DMS79 treated with DMSO at 0.1 percent for 48 hours (cell line): ENCODE measurements around the gene KRTAP3-3.
"Not testable (repeated sequence)": the region's sequence is repeated elsewhere in the genome, so short reads cannot be mapped to it uniquely, and the experiment has no call there.

Experiments
- DNase-seq: peaks from one replicate; lab custom pipeline; 2025; lab: John Stamatoyannopoulos, UW

KRTAP3-3 gene

DNA sequence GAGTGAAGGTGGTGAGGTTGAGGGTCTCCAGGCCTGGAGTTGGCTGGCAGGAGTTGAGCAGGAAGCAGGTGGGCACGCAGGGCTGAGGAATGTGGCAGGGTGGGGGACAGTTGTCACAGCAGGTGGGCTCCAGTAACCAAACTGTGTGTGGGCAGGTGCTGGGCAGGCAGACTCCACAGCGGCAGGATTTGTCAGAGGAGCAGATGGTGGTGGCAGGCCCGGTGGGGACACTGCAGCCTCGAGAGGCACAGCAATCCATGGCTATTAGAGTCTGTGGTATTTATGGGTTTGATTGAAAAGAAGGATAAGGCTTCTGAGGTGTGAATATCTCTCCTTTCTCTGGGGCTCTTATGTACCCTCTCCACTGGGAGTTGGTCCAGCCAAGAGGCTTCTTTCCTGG is at the start of gene KRTAP3-3:
Gene KRTAP3-3, minus strand, starts transcription at position 326 of the 400 bp plus-strand sequence. Its CDS starts 67 bp downstream, at position 259.
- no peak for DNase-seq

DNA sequence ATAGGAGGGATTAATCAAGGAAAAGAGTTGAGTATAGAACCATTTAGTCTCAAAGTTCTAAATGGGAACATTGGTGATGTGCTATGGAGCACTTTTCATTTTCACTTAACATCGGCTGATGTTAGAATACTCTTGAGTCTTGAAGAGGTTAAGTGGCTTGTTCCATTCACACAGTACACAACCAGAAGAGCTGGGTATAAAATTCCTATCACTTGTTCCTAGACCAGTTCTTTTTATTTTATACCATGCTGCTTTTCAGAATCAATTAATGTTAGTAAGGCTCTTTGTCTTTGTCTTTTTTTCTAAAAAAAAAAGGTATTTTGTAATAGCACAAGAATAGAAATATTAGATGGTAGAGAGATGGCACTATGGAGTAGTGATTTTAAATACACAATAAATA is 49.0 kb upstream of the KRTAP3-3 start:
- DNase-seq = no peak

DNA sequence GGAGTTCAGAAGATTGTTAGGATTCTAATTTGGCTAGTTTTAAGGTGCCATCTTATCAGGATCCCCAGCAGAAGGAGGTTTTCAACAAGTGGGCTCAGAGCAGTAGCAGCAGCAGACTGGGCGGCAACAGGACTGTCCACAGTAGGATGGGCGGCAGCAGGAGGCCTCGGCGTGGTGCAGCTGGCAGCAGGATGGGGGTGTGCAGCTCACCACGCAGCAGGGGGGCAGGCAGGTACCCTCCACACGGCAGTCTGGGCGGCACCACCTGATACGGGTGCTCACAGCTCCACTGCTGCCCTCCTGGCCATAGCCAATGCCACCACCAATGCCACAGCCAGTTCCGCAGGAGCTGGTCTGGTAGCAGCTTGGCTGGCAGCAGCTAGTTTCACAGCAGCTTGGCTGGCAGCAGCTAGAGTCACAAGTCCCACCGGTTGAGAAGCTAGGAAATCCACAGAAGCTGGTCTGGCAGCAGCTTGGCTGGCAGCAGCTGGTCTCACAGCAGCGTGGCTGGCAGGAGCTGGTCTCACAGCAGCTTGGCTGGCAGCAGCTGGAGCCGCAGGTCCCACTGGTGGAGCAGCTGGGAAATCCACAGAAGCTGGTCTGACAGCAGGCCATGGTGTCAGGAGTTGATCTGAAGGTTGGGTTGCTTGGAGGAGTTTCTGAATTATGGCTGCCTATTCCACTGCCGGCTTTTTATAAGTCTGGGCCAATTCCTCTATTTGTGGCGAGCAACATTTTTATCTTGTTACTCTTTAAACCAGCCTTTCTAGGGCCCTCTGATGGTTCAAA is 47.0 kb upstream of the KRTAP3-3 start, which contains the start of gene KRTAP1-1:
Gene KRTAP1-1, minus strand, starts transcription at position 668 of the 789 bp plus-strand sequence. Its CDS starts 53 bp downstream, at position 615.
- DNase-seq = not testable (repeated sequence)

DNA sequence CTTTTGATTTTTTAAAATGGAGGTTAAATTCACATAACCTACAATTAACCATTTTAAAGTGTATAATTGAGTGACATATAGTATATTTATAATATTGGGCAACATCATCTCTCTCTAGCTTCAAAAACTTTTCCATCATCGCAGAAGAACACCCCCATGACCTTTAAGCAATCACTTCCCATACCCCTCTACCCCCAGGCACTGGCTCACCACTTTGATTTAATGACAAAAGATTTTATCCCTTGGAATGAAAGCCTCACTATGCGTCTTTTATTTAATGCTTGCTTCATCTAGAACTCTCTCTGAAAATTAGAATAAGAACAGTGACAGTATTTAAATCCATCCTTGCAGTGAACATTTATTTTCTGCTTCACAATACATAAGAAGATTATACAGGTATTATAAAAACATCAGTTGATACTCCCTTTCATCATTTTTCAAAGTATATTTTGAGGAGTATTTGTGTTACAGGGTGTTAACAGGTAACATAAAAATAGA is 43.9 kb upstream of the KRTAP3-3 start:
- DNase-seq = no peak

DNA sequence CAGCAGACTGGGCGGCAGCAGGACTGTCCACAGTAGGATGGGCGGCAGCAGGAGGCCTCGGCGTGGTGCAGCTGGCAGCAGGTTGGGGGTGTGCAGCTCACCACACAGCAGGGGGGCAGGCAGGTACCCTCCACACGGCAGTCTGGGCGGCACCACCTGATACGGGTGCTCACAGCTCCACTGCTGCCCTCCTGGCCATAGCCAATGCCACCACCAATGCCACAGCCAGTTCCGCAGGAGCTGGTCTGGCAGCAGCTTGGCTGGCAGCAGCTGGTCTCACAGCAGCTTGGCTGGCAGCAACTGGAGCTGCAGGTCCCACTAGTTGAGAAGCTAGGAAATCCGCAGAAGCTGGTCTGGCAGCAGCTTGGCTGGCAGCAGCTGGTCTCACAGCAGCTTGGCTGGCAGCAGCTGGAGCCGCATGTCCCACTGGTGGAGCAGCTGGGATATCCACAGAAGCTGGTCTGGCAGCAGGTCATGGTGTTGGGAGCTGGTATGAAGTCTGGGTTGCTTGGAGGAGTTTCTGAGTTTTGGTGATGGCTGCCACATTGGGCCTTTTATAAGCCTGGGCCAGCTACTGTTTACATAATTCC is 40.5 kb upstream of the KRTAP3-3 start, which contains the start of gene KRTAP1-3:
Gene KRTAP1-3, minus strand, starts transcription at position 529 of the 590 bp plus-strand sequence. Its CDS starts 53 bp downstream, at position 476.
- DNase-seq = not testable (repeated sequence)

DNA sequence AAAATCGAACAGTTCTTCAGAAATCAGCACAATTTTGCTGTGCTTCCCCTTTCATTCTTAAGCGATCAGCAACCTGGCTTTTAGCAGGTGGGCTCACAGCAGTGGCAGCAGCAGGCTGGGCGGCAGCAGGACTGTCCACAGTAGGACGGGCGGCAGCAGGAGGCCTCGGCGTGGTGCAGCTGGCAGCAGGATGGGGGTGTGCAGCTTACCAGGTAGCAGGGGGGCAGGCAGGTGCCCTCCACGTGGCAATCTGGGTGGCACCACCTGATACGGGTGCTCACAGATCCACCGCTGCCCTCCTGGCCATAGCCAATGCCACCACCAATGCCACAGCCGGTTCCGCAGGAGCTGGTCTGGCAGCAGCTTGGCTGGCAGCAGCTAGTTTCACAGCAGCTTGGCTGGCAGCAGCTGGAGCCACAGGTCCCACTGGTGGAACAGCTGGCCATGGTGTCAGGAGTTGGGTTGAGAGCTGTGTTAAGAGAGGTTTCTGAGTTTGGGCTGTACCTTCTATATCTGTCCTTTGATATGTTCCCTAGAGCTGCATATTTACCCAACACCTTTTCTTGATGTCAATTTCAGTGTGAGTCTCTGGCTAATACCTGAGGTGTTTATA is 35.8 kb upstream of the KRTAP3-3 start, which contains the start of gene KRTAP1-4:
Gene KRTAP1-4, minus strand, starts transcription at position 563 of the 613 bp plus-strand sequence. Its CDS starts 117 bp downstream, at position 446.
- no peak for DNase-seq

DNA sequence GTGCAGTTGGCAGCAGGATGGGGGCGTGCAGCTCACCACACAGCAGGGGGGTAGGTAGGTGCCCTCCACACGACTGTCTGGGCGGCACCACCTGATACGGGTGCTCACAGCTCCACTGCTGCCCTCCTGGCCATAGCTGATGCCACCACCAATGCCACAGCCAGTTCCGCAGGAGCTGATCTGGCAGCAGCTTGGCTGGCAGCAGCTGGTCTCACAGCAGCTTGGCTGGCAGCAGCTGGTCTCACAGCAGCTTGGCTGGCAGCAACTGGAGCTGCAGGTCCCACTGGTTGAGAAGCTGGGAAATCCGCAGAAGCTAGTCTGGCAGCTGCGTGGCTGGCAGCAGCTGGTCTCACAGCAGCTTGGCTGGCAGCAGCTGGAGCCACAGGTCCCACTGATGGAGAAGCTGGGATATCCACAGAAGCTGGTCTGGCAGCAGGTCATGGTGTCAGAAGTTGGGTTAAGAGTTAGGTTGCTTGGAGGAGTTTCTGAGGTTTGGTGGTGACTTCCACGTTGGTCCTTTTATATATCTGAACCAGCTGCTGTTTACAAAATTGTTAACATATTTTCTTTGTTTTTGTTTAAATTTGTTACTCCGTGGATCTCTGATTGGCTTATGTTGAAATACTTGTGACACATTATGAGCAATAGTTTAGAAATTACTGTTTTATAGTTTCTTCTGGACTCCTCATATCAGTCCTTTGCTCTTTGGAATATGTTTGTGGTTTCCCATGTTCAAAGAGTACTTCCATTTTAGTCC is 32.9 kb upstream of the KRTAP3-3 start, which contains the start of gene KRTAP1-5:
Gene KRTAP1-5, minus strand, starts transcription at position 494 of the 757 bp plus-strand sequence. Its CDS starts 53 bp downstream, at position 441.
- no peak for DNase-seq

DNA sequence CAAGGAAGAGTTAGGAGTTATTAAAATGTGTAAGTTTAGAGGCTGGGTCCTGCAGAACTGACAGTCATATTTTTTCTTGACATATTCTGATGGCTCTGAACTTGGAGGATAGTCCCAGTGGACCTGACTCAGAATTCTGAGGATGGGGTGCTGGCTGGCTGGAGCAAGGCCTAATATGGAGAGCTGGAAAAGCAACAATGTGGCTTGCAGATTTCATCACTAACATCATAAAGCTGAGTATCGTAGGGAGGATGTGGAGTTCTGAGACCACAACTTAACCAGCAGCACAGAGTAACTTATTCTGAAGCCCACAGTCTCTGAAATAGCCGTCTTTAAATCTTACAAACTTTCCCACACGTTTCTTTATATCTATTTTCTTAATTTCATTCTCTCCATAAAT is 30.7 kb upstream of the KRTAP3-3 start:
- no peak for DNase-seq

DNA sequence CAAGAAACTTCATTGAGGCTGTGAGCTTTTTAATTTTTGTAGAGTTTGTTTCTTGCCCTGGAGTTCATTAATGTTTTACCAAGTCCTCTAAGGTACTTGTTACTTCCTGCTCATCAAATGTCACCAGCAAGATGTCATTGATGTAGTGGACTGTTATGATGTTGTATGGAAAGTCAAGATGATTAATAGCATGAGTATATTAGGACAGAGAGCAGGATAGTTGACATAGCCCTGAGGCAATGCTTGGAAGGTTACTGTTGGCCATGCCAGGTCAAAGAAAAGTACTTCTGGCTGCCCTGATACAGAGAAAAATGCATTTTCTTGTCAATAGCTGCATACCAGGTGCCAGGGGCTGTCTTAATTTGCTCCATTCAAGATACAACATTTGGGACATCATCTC is 26.4 kb upstream of the KRTAP3-3 start:
- DNase-seq = no peak

DNA sequence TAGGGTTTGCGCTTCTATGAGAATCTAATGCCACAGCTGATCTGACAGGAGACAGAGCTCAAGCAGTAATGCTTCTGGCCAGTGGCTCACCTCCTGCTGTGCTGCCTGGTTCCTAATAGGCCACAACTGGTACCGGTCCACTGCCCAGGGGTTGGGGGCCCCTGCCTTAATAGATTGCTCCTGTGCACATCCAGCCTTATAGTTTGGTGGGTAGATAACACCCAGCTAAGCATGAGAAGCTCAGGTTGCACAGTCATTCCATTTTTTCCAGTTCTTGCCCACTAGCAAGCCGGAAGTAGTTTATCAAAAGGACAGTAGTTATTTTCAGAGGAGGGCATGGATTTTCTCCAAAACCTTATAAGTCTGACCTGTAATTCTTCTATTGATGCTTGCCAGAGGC is 25.5 kb upstream of the KRTAP3-3 start:
- no peak for DNase-seq

DNA sequence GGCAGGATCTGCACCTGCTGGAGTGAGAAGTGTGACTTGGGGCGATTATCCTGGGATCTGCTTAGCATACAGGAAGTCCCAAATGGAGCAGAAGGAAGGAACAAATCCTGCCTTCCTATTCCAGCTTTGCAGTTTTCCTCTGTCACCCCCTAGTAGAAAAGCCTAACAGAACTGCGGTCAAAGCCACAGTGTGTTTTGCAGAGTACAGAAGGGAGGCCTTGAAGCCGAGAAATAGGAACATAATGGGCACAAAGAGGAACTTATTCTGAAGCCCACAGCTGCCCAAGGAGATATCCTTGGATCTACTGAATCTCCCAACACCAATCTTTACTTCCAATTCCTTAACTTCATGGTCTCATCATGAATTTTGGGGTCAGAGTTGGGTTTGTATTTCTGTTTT is 24.6 kb upstream of the KRTAP3-3 start:
- DNase-seq = no peak

DNA sequence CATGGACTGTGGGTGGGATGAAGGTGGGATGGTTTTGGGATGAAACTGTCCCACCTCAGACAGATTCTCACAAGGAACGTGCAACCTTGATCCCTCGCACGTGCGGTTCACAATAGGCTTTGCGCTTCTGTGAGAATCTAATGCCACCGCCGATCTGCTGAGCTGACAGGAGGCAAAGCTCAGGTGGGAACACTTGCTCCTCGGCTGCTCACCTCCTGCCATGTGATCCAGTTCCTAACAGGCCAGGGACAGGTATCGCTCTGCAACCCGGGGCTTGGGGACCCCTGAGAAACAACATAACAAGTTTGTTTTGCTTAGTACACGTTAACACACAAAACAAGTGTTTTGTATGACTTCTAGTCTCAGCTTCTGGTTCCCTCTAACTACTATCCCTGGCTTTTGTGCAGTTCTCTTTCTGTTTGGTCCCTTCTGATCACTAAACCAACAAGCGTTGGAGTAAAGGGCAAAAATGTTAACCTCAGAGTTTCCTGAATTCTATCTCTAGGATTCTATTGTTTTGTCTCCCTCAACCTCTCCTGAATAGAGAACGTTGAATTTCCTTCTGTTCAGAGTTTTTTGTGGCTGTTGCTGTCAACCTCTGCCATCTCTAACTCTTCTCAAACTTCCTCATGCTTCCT is 22.7 kb upstream of the KRTAP3-3 start:
- no peak for DNase-seq

DNA sequence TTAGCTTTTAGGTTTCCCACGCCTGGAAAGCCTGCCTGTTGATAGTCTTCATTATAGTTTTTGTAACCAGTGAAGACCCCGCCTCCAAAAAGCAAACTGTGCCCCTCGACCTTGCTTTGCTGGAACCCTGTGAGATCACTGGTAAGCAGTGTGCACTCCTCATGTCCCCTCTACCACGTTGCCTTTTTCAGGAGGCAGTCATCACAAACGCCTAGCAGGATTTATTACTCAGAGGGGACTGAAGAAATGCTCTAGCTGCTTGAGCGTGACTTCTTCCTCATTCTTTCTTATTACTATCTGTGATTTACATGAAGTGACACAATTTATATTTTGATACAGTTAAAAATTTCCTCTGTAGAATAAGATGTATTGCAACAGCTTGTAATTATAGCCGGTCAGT is 21.5 kb upstream of the KRTAP3-3 start:
- no peak for DNase-seq

DNA sequence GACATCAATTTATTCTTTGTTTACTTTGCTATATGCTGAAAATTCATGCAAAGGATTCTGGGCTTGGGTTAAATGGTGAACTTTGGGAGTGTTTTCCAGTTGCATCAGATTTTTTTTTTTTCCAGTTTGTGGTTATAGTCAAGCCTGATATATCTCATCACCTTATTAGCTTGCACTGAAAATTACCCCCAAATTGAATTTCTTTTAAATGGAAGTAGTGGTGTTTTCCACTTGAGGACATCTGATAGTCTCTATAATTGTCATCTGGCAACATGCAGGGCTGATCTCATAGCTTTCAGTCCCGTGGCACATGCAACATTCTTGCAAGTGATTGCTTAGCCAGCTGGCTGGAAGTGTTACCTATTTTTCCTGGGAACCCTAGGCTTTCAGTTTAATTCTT is 19.6 kb upstream of the KRTAP3-3 start:
- DNase-seq = no peak

DNA sequence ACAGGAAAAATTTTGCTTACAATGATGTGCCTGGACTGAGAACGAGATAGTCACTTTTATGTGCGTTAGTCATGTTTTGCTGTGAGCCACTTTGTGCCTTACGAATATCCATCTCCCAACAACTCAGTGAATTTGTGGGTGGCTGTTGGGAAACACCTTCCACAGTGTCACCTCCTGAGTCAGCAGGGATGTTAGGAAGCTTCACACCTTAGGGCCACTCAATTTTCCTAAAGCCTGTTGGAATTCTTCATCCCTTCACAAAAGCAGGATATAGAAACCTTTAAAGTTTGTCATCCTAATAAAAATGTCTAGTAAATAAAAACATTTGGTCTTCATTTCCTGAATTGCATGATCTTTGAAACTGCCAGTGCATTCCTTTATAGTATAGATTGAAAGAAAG is 19.2 kb upstream of the KRTAP3-3 start:
- no peak for DNase-seq

DNA sequence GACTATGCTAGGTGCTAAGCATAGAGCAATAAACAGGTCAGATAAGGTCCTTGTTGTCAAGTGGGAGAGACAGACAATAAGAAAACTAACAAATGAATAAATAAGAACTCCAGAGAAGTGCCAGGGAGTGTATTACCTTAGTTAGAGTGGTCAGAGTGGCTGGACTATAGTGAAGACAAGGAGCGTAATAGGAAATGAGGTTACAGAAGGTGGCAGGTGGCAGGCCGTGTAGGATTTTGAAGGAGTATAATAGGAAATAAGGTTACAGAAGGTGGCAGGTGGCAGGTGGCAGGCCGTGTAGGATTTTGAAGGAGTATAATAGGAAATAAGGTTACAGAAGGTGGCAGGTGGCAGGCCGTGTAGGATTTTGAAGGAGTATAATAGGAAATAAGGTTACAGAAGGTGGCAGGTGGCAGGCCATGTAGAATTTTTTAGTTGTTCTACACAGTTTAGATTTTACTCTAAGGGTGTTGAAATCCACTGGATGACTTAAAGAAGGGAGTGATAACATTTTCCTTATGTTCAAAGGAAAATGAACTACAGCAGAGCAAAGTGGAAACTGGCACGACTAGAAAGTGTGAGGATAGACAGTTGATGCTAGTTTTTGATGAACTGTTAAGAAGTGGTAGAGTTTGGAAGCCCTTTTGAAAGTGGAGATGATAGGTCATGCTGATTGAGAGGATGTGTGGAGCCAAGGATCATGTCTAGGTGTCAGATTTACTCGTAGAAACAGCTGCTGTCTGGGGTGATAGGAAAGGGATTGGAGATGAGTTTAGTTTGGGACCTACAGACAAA is 18.6 kb upstream of the KRTAP3-3 start:
- DNase-seq = no peak

DNA sequence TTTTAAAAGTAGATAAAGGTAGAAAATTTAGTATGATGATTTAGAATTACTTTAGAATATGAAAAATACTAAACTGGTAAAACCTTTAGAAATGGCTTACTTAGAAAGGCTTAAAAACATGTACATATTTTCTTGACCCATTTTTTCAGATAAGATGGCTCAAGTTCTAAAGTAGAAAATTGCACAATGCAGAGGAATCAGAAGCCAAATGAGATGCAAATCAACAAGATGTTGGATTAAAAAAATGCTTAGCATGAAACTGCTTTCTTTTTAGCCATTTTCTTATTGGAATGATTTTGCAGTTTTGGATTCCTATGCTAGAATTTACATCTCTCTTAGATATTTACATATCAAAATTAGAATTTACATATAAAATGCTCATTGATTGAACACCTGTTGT is 16.5 kb upstream of the KRTAP3-3 start:
- no peak for DNase-seq

DNA sequence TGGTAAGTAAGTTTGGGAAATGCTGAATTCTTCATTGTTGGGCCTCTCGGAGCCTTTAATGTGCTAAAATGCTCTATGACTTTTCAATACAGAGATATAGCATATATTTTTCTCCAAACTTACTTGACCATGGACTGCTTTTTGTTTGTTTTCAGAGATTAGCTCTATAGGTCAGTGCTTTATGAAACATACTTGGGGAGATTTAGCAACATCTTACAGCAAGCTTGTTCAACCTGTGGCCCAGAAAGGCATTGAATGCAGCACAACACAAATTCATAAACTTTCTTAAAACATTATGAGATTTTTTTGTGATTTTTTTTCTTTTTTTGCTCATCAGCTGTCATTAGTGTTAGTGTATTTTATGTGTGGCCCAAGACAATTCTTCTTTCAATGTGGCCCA is 16.0 kb upstream of the KRTAP3-3 start:
- DNase-seq = no peak

DNA sequence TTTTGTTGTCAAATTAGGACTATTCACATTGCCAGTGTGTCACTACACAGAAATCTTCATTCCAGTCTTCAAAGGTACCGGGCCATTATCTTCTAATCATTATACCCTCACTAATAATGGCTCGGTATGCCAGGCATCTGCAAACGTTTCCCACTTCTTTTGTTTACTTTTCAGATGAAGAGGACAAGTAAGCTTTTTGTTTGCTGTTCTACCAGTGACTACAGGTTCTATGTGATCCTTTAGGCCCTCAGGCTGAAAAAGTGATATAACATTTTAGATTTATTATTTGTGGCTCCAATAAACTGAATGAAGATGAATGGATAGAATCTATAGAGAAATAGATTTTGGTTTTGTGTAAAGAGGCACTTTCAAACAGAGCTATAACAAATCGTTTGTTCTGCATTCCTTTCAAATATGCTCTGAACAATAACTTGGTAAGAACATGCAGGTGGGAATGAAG is 15.4 kb upstream of the KRTAP3-3 start:
- peak; percentile 30 for DNase-seq

DNA sequence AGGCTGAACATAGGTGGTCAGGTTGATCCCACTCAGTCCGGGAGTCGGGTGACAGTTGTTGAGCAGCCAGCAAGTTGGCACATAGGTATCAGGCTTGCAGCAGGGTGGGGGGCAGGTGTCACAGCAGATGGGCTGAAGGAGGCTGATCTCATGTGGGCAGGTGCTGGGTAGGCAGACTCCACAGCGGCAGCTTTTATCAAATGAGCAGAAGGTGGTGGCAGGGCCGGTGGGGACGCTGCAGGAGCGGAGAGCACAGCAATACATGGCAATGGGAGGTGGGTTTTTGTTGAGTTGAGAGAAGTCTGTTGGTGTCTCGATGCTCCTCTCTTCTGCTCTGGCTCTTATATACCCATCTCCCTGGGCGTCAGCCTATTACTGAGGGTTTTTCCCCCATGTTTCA is 14.8 kb upstream of the KRTAP3-3 start, which contains the start of gene KRTAP3-1:
Gene KRTAP3-1, minus strand, starts transcription at position 318 of the 400 bp plus-strand sequence. Its CDS starts 54 bp downstream, at position 264.
- no peak for DNase-seq
